ENCODE measurements around the gene MDP1. TPM values are rescaled to one million over a fixed set of nuclear protein-coding genes. Genes with fewer than 3 reads are reported as not detected.
A peak's percentile ranks its signal among the peaks of the same experiment; 100 is the strongest.

Gene MDP1
- total RNA-seq, 2 experiments from 2014 or later = 4.5 to 11.7 TPM

- H3K36me3 Mint-ChIP-seq (ENCODE audit: low read depth) = peaks cover 17% of the 10 kb centered on the region
- H3K27ac Mint-ChIP-seq = no peak overlapping the region
- H3K9me3 Mint-ChIP-seq (ENCODE audit: low read depth) = no peaks in the 10 kb centered on the region
- no peak overlapping the region for H3K4me3 Mint-ChIP-seq
- ATAC-seq = no peak
- DNase-seq = no peak
- CTCF ChIA-PET = no interaction called here
- intact Hi-C loops (cut with DNase I, micrococcal nuclease) = no loop called here
- H3K4me1 Mint-ChIP-seq = no peaks in the 10 kb centered on the region
- POLR2A ChIA-PET = no interaction called here
- no peaks in the 10 kb centered on the region for H3K27me3 Mint-ChIP-seq
These were observed 42.8 kb upstream of the MDP1 start for GRCh38 chr14:24258548-24259265.

GRCh38 chr14:24258119-24258518 lies 42.3 kb upstream of the MDP1 start:
- no peak overlapping the region for H3K4me3 Mint-ChIP-seq
- CTCF ChIA-PET = no interaction called here
- intact Hi-C loops (cut with DNase I, micrococcal nuclease) = no loop called here
- POLR2A ChIA-PET = no interaction called here
- H3K27me3 Mint-ChIP-seq = no peaks in the 10 kb centered on the region
- DNase-seq (no peak), ATAC-seq (no peak)
- H3K4me1 Mint-ChIP-seq = no peaks in the 10 kb centered on the region
- no peak overlapping the region for H3K27ac Mint-ChIP-seq
- peaks cover 18% of the 10 kb centered on the region for H3K36me3 Mint-ChIP-seq (ENCODE audit: low read depth)
- H3K9me3 Mint-ChIP-seq (ENCODE audit: low read depth) = no peaks in the 10 kb centered on the region

- intact Hi-C loops (cut with DNase I, micrococcal nuclease) = no loop called here
- POLR2A ChIA-PET = no interaction called here
- DNase-seq = no peak
These were observed 41.1 kb upstream of the MDP1 start for GRCh38 chr14:24256960-24257359.

GRCh38 chr14:24255931-24256711 lies 40.3 kb upstream of the MDP1 start:
- Mint-ChIP-seq H3K4me1 (no peaks in the 10 kb centered on the region), H3K27ac (no peak overlapping the region), H3K27me3 (no peaks in the 10 kb centered on the region), H3K9me3 (ENCODE audit: low read depth) (no peaks in the 10 kb centered on the region), H3K4me3 (no peak overlapping the region), H3K36me3 (ENCODE audit: low read depth) (peaks cover 17% of the 10 kb centered on the region)
- ATAC-seq (no peak), DNase-seq (no peak)
- intact Hi-C loops (cut with DNase I, micrococcal nuclease) = no loop called here
- POLR2A ChIA-PET = interaction anchor here (1.1 kb wide), 1 partner anchor 10 kb away, joined by 3 read pairs; no protein-coding TSS in a partner anchor
- CTCF ChIA-PET = interaction anchor here (1.0 kb wide), 1 partner anchor 51 kb away, joined by 3 read pairs; no protein-coding TSS in a partner anchor

More at GRCh38 chr14:24256960-24257359, 41.1 kb upstream of the MDP1 start:
- no peaks in the 10 kb centered on the region for H3K9me3 Mint-ChIP-seq (ENCODE audit: low read depth)
- no peak overlapping the region for H3K4me3 Mint-ChIP-seq
- ATAC-seq = no peak
- H3K27me3 Mint-ChIP-seq = no peaks in the 10 kb centered on the region
- peaks cover 18% of the 10 kb centered on the region for H3K36me3 Mint-ChIP-seq (ENCODE audit: low read depth)
- no peaks in the 10 kb centered on the region for H3K4me1 Mint-ChIP-seq
- H3K27ac Mint-ChIP-seq = no peak overlapping the region
- CTCF ChIA-PET = interaction anchor here (1.0 kb wide), 1 partner anchor 50 kb away, joined by 3 read pairs; no protein-coding TSS in a partner anchor

- intact Hi-C loops (cut with DNase I, micrococcal nuclease) = no loop called here
- CTCF ChIA-PET = no interaction called here
- POLR2A ChIA-PET = interaction anchor here (1.1 kb wide), 1 partner anchor 9 kb away, joined by 3 read pairs; no protein-coding TSS in a partner anchor
- ATAC-seq = no peak
- no peaks in the 10 kb centered on the region for H3K27me3 Mint-ChIP-seq
- no peaks in the 10 kb centered on the region for H3K9me3 Mint-ChIP-seq (ENCODE audit: low read depth)
- H3K27ac Mint-ChIP-seq = no peak overlapping the region
- H3K4me3 Mint-ChIP-seq = no peak overlapping the region
- peaks cover 6% of the 10 kb centered on the region for H3K4me1 Mint-ChIP-seq
- H3K36me3 Mint-ChIP-seq (ENCODE audit: low read depth) = peaks cover 14% of the 10 kb centered on the region
- no peak for DNase-seq
These were observed 39.6 kb upstream of the MDP1 start for GRCh38 chr14:24255438-24255837.

GRCh38 chr14:24254630-24255392 lies 38.9 kb upstream of the MDP1 start:
- ChIA-PET CTCF (no interaction called here), POLR2A (interaction anchor here (1.1 kb wide), 1 partner anchor 8 kb away, joined by 3 read pairs; no protein-coding TSS in a partner anchor)
- Mint-ChIP-seq H3K27ac (no peak overlapping the region), H3K4me1 (peaks cover 12% of the 10 kb centered on the region), H3K9me3 (ENCODE audit: low read depth) (no peaks in the 10 kb centered on the region), H3K27me3 (no peaks in the 10 kb centered on the region), H3K4me3 (no peak overlapping the region), H3K36me3 (ENCODE audit: low read depth) (peaks cover 14% of the 10 kb centered on the region)
- ATAC-seq (no peak), DNase-seq (no peak)
- intact Hi-C loops (cut with DNase I, micrococcal nuclease) = no loop called here

GRCh38 chr14:24253936-24254335 lies 38.1 kb upstream of the MDP1 start:
- POLR2A ChIA-PET = no interaction called here
- Mint-ChIP-seq H3K4me3 (no peak overlapping the region), H3K9me3 (ENCODE audit: low read depth) (no peaks in the 10 kb centered on the region), H3K4me1 (peaks cover 18% of the 10 kb centered on the region), H3K27ac (no peak overlapping the region), H3K36me3 (ENCODE audit: low read depth) (peaks cover 14% of the 10 kb centered on the region), H3K27me3 (no peaks in the 10 kb centered on the region)
- DNase-seq (no peak), ATAC-seq (no peak)
- CTCF ChIA-PET = no interaction called here
- intact Hi-C loops (cut with DNase I, micrococcal nuclease) = no loop called here

GRCh38 chr14:24252289-24253124 lies 36.6 kb upstream of the MDP1 start:
- Mint-ChIP-seq H3K4me3 (no peak overlapping the region), H3K27me3 (no peaks in the 10 kb centered on the region), H3K27ac (no peak overlapping the region), H3K9me3 (ENCODE audit: low read depth) (no peaks in the 10 kb centered on the region), H3K36me3 (ENCODE audit: low read depth) (peaks cover 15% of the 10 kb centered on the region), H3K4me1 (peaks cover 25% of the 10 kb centered on the region)
- ATAC-seq (no peak), DNase-seq (no peak)
- POLR2A ChIA-PET = no interaction called here
- CTCF ChIA-PET = interaction anchor here (2.0 to 2.7 kb wide), 3 partner anchors 11 to 56 kb away, joined by 6 to 18 read pairs (median 16); partner anchors contain the start of genes RABGGTA and TINF2
- intact Hi-C loops (cut with DNase I, micrococcal nuclease) = no loop called here

GRCh38 chr14:24251880-24252288 lies 36.0 kb upstream of the MDP1 start:
- ATAC-seq = no peak
- peaks cover 29% of the 10 kb centered on the region for H3K4me1 Mint-ChIP-seq
- H3K27ac Mint-ChIP-seq = no peak overlapping the region
- ChIA-PET POLR2A (no interaction called here), CTCF (interaction anchor here (2.0 to 2.7 kb wide), 3 partner anchors 10 to 57 kb away, joined by 6 to 18 read pairs (median 16); partner anchors contain the start of genes RABGGTA and TINF2)
- intact Hi-C loops (cut with DNase I, micrococcal nuclease) = no loop called here
- H3K27me3 Mint-ChIP-seq = no peaks in the 10 kb centered on the region
- H3K4me3 Mint-ChIP-seq = no peak overlapping the region
- DNase-seq = no peak
- no peaks in the 10 kb centered on the region for H3K9me3 Mint-ChIP-seq (ENCODE audit: low read depth)
- peaks cover 16% of the 10 kb centered on the region for H3K36me3 Mint-ChIP-seq (ENCODE audit: low read depth)

- intact Hi-C loops (cut with DNase I, micrococcal nuclease) = no loop called here
- POLR2A ChIA-PET = interaction anchor here (1.0 kb wide), 1 partner anchor 81 kb away, joined by 3 read pairs; no protein-coding TSS in a partner anchor
- ATAC-seq = no peak
- H3K36me3 Mint-ChIP-seq (ENCODE audit: low read depth) = peaks cover 13% of the 10 kb centered on the region
- CTCF ChIA-PET = interaction anchor here (1.4 to 2.7 kb wide), 3 partner anchors 8 to 34 kb away, joined by 3 to 18 read pairs (median 16); partner anchors contain the start of genes MDP1, RABGGTA and TINF2
- DNase-seq = no peak
- H3K27me3 Mint-ChIP-seq = no peaks in the 10 kb centered on the region
- H3K4me1 Mint-ChIP-seq = peaks cover 33% of the 10 kb centered on the region
- no peaks in the 10 kb centered on the region for H3K9me3 Mint-ChIP-seq (ENCODE audit: low read depth)
- peak overlapping the region; percentile 67 for H3K27ac Mint-ChIP-seq
- H3K4me3 Mint-ChIP-seq = no peak overlapping the region
These were observed 34.5 kb upstream of the MDP1 start for GRCh38 chr14:24250354-24250753.

Measured in activated CD4-positive, alpha-beta T cell treated with anti-CD3 and anti-CD28 coated beads for 36 hours (primary cell).